Left colon (tissue), 2 donors: ENCODE data around the gene SNX20. TPM values are rescaled to one million over a fixed set of nuclear protein-coding genes. Genes with fewer than 3 reads are reported as not detected.

Experiments used
- ATAC-seq: fragments of 200-7000 bp; cut with Tn5 transposase; one replicate; pipeline ENCODE4 v1.9.1; 2020; ENCODE audit warnings: mild to moderate bottlenecking, moderate library complexity
- DNase-seq, 2 donors: peaks; one replicate each; pipeline ENCODE4 v3.0.0-alpha.2; 2020
- intact Hi-C, 2 donors: fragments of 100-400 bp; cut with DNase I in 1 of 2; cut with micrococcal nuclease in 1 of 2; formaldehyde crosslinking; loops; one replicate each; pipeline versions ENCODE4 v1.11.2 to v1.14.0; 2022; cut with DNase I, micrococcal nuclease
- total RNA-seq, 2 donors: library from RNA; stranded (reverse); fragmentation: NEBNext Ultra II Directional; extraction: Animal tissue kit (Norgen Biotek cat#: 25700); gene quantifications; one replicate each; pipeline ENCODE4 v1.2.1, GENCODE V29; 2021
- donor health status: DM: no; HTN: no; CAD: no.
- donor health status: DM: yes; HTN: yes; CAD: no.

SNX20 gene
- total RNA-seq, 2 donors from 2014 or later, result 0.52 to 2.6 TPM

- DNase-seq, result no peak
- intact Hi-C loops, result no loop called here
- no peak for ATAC-seq
Observed at GRCh38 chr16:50630394-50631020, 50.6 kb downstream of the SNX20 start.

GRCh38 chr16:50629334-50629733 lies 51.8 kb downstream of the SNX20 start:
- no peak for ATAC-seq
- DNase-seq, result no peak
- intact Hi-C loops, result no loop called here

- ATAC-seq (no peak), DNase-seq (no peak)
- intact Hi-C loops, result no loop called here
Observed at GRCh38 chr16:50628156-50628802, 52.8 kb downstream of the SNX20 start.

- ATAC-seq (peak; percentile 23), DNase-seq (peak; percentile 45 to 53)
- intact Hi-C loops, result no loop called here
Observed at GRCh38 chr16:50627419-50627818, 53.7 kb downstream of the SNX20 start.

- ATAC-seq (no peak), DNase-seq (no peak)
- intact Hi-C loops, result no loop called here
Observed at GRCh38 chr16:50626868-50627267, 54.2 kb downstream of the SNX20 start.

GRCh38 chr16:50625374-50625773 lies 55.7 kb downstream of the SNX20 start:
- ATAC-seq, result no peak
- intact Hi-C loops, result no loop called here
- DNase-seq, result no peak

- DNase-seq (no peak), ATAC-seq (no peak)
- intact Hi-C loops, result no loop called here
Observed at GRCh38 chr16:50624449-50624970, 56.6 kb downstream of the SNX20 start.

- ATAC-seq, result no peak
- no peak for DNase-seq
- intact Hi-C loops, result no loop called here
Observed at GRCh38 chr16:50622643-50623369, 58.3 kb downstream of the SNX20 start.

GRCh38 chr16:50622029-50622428 lies 59.1 kb downstream of the SNX20 start:
- DNase-seq, result no peak
- intact Hi-C loops, result no loop called here
- ATAC-seq, result no peak

Other genes starting within 250 kb of the SNX20 start
- gene NKD1, start 132.9 kb downstream of the SNX20 start, total RNA-seq, result 1 to 10 TPM; 1.6 to 5.6 TPM
- under 1 TPM; 0.61 to 0.98 TPM for gene NOD2, start 12.3 kb upstream of the SNX20 start, total RNA-seq
- gene CYLD, start 60.8 kb upstream of the SNX20 start, total RNA-seq, result 10 to 100 TPM; 21.5 to 36.3 TPM